Cortex of kidney (tissue), 1 donor: Measurements from ENCODE around the gene RGS1.

Source experiments
- DNase-seq: peaks from one replicate; lab custom pipeline; 2025; lab: John Stamatoyannopoulos, UW

RGS1 gene

GRCh38 chr1:192553741-192554140 lies 21.8 kb upstream of the RGS1 start:
- DNase-seq: no peak

- no peak for DNase-seq
These were observed 20.7 kb upstream of the RGS1 start for GRCh38 chr1:192554904-192555303.

- no peak for DNase-seq
These were observed 20.2 kb upstream of the RGS1 start for GRCh38 chr1:192555399-192555798.

GRCh38 chr1:192557841-192558595 lies 17.6 kb upstream of the RGS1 start:
- DNase-seq: no peak

GRCh38 chr1:192559115-192560006 lies 16.2 kb upstream of the RGS1 start:
- DNase-seq: no peak

- DNase-seq: no peak
These were observed 14.3 kb upstream of the RGS1 start for GRCh38 chr1:192561301-192561700.

GRCh38 chr1:192563129-192563528 lies 12.4 kb upstream of the RGS1 start:
- DNase-seq: no peak

GRCh38 chr1:192564099-192564498 lies 11.5 kb upstream of the RGS1 start:
- no peak for DNase-seq

- DNase-seq: no peak
These were observed 9.6 kb upstream of the RGS1 start for GRCh38 chr1:192565946-192566345.

GRCh38 chr1:192566657-192567056 lies 8.9 kb upstream of the RGS1 start:
- DNase-seq: no peak

- DNase-seq: no peak
These were observed 7.5 kb upstream of the RGS1 start for GRCh38 chr1:192568063-192568462.

GRCh38 chr1:192571668-192572067 lies 3.9 kb upstream of the RGS1 start:
- DNase-seq: no peak

- no peak for DNase-seq
These were observed 2.1 kb upstream of the RGS1 start for GRCh38 chr1:192573499-192573898.

- DNase-seq: no peak
These were observed 1.5 kb upstream of the RGS1 start for GRCh38 chr1:192574073-192574472.

- DNase-seq: no peak
These were observed 894 bp downstream of the RGS1 start for GRCh38 chr1:192576190-192577144.

- no peak for DNase-seq
These were observed 1.9 kb downstream of the RGS1 start for GRCh38 chr1:192577145-192578140.

- no peak for DNase-seq
These were observed 2.8 kb downstream of the RGS1 start for GRCh38 chr1:192578144-192578909.

- DNase-seq: no peak
These were observed 3.6 kb downstream of the RGS1 start for GRCh38 chr1:192579010-192579738.

GRCh38 chr1:192580351-192580962 lies 4.9 kb downstream of the RGS1 start:
- no peak for DNase-seq
